SIG-M5 (cell line): ENCODE measurements around the gene ZDHHC13.

ENCODE experiments used
- DNase-seq: peaks from one replicate; lab custom pipeline; 2025; lab: John Stamatoyannopoulos, UW

The ZDHHC13 gene

DNA sequence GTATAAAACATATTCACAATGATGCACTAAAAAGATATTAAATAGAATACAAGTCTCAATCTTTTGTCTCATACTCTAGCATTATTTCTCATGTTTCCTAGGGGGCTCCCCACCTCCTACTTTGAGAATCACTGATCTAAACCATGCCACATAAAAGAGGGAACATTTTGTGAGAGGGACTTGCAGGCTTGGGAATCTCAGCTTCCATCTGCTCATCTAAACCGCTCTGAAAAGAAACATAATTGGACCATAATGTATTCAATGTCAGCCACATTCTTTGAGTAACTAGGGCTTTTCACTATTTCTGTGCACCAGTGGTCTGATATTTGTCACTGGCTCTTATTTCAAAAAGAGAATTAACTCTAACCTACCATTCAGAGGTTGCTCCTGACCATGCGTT lies 91.2 kb downstream of the ZDHHC13 start:
- no peak for DNase-seq

DNA sequence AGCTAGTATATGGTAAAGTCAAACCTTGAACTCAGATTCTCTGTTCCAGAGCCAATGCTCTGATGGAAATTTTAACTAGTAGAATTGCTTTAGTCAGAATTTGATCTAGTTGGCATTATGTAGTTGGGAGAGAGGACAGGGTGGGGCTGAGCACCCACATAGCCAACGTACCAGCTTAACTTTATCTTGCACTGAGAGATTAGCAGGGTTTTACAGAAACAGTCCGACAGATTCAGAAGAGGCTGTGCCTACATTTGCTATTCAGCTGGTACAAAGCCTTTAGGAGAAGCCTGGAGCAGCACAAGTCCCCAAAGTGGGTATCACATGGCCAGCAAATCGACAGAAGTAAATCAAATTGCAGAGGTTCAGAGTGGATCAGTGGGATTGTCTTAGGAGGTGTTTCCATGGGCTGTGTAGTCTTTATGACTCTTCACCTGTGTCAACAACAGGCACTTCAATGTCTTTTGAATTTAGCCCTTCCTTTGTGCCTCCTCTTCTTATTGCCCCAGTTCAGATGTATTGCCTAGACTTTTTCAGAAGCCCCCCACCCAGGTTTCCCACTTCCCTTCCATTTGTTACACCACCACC lies 92.1 kb downstream of the ZDHHC13 start:
- DNase-seq = no peak

DNA sequence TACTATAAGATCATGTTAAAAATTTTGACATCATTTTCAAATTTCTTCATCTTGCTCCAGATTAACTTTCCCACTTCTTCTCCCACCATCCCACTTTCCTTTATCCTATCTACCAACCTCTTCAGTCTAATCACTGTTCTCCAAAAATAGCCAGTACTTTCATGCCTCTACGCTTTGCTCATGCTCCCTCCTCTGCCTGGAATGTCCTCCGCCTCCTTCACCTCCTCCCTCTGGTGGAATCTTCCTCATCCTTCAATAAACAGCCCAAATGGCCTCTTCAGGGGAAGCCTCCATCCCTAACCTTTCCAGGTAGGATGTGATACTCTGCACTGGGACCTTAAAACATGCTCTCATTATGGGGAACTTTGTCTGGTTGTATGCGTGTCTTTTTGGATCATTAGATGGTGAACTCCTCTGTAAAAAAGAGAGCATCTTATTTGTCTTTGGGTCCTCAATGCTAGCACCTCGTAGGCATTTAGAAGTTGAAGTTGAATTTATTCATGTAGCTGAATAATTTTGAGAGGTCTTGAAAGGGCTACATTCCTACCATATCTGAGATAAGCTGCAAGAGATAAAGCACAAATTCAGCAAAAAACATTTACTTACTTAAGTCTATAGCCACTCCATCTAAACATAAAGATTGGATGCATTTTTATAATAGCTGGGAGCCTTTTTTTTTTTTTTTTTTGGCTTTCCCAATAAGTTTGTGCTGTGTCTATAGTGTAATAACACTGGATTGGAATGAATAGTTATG lies 92.8 kb downstream of the ZDHHC13 start:
- no peak for DNase-seq

DNA sequence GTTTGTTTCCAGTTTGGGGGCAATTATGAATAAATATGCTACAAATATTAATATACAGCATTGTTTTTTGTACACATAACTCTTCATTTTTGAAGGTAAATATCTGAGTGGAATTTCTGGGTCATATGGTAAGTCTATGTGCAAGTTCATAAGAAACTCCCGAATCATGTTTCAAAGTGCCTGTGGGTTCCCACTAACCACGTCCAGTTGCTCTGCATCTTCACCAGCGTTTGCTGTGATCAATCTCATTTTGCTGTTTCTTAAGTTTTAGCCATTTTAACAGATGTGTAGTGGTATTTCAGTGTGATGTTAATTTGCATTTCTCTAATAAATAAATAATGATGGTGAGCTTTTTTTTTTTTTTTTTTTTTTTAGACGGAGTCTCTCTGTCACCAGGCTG lies 99.1 kb downstream of the ZDHHC13 start:
- no peak for DNase-seq

DNA sequence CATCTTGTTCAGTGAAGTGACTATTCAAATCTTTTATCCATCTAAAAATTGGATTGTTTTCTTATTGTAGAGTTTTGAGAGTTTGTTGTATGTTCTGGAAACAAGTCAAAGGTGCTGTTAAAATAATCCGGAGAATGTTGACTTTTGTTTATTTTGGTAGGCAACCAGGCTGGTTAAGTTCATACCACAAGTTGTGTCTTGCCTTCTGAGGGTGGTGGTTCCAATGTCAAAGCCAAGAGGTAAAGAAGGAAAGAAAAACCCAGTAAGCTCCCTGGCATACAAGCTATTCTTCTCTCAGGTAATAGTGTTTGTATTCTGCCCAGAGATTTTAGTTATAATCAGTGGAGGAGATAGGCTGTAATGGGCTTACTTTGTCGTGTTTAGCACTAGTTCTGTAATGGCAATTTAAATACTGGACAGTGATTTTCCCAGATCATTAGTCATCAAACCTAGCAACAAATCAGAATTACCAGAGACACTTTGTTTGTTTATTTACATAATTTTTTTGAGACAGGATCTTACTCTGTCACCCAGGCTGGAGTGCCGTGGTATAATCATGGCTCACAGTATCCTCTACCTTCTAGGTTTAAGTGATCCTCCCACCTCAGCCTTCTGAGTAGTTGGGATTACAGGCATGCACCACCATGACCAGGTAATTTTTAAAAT lies 99.9 kb downstream of the ZDHHC13 start:
- DNase-seq = no peak

DNA sequence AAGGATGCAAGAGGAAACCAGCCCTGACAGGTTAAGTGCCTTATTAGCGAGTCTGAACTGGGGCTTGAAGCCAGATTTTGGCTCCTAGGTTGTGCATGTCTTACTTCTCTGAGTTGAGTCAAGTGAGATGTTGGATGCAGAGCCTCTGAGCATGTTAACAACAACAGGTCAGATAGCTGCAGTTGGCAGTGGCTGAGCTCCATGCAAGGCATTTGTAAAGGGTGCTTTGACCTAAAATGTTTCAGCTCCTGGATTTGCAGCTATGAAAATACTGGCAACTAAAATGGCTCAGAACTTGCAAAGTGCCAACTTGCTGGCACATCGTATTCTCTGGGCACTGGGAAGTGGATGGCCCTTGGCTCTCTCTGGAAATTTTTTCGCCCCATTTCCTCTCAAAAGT lies 101.2 kb downstream of the ZDHHC13 start:
- DNase-seq = no peak

DNA sequence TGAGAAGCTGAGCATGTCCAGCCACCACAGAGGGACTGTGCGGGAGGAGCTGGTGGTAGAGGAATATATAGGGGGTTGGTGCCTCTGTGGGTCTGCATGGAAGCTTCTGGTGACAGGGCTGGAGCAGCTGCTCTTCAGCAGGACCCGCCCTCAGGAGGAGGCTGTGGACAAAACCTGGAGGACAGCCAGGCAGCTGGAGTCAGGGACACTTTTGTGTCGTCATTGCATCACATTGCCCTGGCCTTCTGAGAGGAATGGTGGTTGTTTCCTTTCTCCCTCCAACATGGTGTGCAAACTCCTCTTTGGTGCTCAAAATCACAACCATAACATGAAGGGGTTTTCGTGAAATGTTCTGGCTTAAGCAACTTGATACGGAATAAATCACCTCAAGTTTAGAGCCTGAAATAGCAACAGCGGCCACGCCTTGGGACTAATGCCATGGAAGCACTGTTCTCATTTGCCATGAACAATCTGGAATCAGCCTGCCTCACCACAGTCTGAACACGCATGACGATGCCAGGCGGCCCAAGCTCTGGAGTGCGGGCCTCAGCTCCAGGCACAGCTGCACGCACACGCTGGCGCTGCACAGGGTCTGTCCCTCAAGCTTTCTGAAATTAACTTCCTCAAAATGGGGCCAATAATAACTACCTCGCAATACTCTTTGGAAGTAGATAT lies 102.0 kb downstream of the ZDHHC13 start:
- DNase-seq = no peak

DNA sequence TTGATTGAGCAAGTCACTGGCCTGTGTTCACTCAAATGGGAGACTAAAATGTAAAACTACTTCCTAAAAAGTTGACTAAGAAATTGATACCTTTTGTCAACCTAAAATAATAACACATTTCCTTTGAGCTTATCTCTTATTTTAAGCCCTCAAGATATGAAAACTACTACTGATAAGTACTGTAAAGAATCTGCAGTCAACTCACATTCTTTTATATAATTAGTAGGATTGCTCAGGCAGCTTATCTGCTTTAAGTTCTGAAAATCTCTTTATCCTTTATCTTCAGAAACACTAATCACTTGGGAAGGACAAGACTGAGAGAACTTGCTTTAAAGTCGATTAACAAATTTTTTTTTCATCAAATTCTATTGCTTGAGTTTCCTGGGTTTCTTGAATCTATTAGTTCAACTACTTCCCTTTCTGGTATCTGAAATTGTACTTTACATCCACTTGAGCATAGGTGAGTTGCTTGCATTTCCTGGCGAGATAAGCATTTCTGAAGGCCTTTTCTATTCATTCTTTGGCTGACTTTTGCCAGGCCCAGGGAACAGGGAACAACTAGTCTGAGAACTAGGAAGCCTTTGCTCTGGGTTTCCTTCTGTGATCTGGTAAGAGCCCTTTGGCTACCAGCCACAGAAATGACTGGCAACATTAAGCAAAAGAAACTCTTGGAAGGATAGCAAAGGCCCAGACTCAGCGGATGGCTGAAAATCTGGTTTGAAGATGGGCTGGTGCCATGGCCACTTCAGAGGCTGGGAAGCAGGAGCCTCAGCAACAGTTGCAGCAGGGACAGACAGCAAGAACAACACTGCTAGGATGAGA lies 104.1 kb downstream of the ZDHHC13 start:
- no peak for DNase-seq

DNA sequence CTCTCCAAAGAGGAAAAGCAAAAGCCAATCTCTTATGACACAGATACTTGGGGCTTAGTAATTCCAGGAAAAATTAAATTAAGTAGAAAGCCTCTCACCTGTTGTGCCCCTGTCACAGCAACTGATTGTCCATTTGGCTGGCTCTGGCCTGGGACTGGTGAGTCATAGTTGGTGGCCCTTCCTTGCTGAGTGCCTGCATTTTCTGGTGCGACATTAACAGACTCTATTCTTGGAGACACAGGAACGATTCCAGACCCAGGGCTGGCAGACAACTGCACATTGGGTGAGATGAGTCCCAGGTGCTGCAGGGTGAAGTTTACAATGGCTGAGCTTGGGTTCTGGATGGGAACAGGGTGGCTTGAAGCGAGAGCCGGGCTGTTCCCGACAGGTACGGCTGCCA lies 108.2 kb downstream of the ZDHHC13 start:
- no peak for DNase-seq

DNA sequence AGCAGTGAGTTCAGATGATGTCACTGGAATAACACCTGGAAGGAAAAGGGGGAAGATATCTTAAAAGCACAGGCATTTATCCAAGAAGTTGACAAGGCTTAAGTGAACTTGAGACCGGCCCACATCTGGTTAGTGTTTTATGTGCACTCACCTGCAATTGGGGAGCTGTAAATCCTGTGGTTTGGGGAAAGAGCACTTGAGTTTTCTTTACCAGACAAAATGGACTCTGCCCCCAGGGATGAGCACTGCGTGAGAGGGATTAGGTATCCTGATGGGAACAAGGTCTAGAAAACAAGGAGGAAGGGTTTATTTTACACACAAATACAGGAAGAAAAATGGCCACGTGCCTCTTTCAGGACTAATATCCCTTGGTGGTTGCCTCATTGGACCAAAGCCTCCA lies 108.6 kb downstream of the ZDHHC13 start:
- DNase-seq = no peak
